ENCODE measurements around the gene PPP1R2C. TPM values are rescaled to one million over a fixed set of nuclear protein-coding genes. Genes with fewer than 3 reads are reported as not detected.

Gene PPP1R2C
- not detected for total RNA-seq

DNA sequence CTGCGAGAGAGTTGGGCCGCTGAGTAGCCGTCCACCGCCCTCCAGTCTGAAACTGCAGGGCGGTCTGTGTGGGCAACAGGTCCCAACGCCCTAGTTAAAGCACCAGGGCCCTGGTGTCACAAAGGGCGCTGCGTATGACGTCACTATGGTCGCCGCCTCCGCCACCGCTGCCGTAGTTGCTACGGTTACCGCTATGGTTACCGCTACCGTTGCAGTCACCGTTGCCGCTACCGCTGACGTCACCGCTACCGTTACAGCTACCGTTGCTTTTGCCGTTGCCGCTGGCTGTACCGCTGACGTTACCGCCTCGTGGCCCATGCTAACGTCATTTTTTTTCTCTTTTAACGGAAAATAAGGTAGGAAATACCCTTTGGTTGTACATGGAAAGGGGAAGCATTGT, at the start of gene PPP1R2C:
PPP1R2C (minus strand) TSS at position 68 of the 400 bp plus-strand sequence. CDS start 84 bp downstream, outside the sequence.
- no peak for DNase-seq

DNA sequence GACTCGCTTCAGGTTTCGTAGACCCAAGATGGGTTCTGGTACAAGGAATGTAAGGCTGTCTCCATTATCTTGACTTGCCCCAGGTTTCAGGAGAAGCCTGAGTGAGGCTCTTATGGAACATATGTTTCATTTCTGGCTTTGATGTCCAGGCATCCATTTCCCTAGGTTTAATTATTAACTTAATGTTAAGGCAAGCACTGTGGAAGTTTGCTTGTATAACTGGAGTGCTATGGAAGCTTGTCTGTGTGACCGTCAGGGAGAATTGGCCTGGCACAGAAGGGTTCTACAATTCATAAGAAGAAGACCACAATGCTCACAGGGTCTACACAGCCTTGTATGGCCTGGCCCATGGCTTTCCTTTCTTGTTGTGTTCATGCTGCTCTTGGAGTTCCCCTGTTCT, 47.2 kb upstream of the PPP1R2C start:
- DNase-seq = no peak

DNA sequence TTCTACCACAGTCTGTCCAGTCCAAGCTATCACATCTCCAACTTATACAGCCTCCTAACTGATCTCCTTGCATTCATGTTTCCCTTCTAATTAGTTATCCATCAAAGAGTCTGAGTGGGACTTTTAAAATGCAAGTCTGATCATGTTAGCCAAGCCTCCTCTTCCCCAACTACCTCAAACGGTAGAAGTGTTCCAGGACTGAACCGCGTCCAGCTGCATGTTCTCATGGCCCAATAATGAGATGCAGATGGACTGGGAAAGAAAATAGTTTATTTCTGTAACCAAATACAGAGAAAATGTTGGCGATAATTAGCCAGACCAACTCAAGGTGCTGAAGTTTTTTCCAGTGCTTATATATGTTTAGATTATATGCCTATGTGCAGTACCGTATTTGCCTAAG, 46.6 kb upstream of the PPP1R2C start:
- no peak for DNase-seq

DNA sequence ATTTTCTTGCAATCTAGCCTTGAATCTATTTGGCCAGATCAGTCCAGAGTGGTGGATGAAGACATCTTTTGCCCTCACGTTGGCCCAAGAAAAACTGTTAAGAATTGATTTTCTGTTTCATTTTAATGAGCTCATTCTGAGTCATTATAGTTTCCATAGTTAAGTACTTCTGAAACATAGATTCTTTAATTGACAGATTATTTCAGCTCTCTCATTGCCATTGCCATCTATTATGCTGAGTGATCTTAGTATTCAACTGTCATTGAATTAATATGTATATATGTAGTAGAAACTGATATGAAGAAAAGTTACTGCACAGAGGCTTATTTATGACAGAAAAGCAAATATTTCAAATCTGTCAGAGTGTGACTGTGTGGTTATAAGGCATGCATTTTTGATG, 45.5 kb upstream of the PPP1R2C start:
- no peak for DNase-seq

DNA sequence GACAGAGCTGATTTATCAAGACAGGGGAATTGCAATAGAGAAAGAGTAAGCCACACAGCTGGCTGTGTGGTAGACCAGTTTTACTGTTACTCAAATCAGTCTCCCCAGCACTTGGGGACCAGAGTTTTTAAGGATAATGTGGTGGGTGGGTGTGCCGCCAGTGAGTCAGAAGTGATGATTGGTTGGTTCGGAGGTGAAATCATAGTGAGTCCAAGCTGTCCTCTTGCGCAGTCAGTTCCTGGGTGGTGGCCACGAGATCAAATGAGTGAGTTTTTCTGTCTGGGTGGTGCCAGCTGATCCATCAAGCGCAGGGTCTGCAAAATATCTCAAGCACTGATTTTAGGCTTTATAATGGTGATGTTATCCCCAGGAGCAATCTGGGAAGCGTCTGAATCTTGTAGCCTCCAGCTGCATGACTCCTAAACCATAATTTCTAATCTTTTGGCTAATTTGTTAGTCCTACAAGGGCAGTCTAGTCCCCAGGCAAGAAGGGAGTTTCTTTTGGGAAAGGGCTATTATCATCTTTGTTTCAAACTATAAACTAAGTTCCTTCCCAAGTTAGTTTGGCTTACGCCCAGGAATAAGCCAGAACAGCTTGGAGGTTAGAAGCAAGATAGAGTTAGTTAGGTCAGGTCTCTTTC, 44.0 kb upstream of the PPP1R2C start:
- DNase-seq = no peak

DNA sequence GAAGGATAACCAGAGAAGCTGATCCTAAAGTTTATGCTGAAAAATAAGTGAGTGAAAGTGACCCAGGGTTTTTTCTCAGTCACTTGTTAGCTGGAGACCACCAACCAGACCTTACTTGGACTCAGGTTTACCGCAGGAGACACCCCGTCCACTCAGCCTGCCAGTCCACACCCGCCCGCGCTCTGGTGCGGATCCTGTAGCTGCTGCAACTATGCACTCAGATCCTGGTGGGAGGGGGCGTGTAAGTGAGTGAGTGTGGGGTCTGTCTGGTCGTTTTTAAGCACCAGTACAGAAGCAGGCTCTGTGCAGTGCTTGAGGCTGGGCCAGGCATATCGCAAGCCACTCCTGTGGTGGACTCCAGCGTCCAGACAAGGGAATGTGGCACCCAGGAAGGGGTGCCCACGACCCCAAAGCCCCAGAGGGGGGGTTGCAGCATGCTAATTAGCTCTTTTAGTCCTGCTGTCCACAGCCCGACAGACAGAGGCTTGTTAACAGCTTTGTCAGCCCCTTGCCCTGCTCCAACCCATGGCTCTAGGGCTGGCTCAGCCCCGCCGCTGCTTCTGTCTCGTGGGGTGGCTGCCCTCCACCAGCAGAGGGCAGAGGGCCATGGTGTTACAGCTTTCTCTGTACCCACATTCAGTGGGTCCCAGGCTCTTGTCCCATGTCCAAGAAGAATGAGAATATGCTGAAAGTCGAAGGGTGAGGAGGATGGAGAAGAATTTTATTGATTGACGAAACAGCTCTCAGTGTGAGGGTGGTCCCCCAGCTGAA, 40.4 kb upstream of the PPP1R2C start:
- DNase-seq = no peak

DNA sequence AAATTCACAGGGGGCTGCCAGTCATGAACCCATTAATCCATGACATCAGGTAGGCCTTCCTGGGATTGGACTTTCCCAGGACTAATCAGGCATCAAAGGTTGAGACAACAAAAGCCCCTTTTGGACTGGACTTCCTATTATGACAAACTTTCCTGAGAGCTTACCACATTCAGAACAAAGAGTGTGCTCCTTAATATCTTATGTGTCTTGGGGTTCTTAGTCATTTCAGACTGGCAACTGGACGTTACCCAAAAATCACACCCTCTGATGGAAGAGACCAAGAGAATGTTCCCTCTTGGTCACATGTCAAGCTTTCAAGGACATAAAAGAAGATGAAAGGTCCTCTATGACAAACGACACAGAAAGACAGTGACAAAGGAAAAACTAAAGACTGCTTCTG, 31.6 kb upstream of the PPP1R2C start:
- no peak for DNase-seq

DNA sequence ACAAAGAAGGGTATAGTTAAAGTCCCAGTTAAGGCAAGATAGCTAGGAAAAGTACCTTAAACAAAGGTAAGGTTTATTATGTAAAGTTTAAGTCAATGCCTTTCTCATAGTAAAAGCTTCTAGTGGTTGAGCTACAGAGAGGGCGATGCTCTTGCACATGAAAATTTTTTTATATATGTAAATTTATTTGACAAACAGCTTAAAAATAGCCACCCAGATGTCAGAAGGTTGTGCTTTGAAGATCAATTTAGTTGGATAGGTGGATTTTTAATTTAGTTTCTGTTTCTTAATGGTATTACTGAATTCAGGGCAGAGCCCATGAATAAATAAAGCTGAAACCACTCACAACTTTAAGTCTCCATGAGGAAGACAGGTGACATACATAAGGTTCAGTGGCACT, 29.4 kb upstream of the PPP1R2C start:
- no peak for DNase-seq

DNA sequence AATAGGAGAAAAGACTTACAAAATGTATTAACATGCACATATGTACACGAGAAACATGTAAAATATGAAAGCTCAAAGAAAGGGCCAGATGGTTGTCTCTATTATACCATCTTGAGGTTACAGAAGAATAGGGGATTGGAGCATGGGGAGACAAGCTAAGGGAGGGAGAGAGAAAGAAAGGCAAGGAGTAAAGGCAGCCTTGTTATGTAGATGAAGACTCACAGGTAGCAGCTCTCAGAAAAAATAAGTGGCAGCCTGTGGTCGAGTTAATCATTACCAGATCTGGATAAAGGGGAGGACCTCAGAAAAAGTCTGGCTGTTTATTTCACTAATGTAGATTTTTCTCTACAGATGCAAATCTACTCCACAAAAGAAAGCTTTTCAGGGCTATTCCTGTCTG, 26.6 kb upstream of the PPP1R2C start:
- no peak for DNase-seq

DNA sequence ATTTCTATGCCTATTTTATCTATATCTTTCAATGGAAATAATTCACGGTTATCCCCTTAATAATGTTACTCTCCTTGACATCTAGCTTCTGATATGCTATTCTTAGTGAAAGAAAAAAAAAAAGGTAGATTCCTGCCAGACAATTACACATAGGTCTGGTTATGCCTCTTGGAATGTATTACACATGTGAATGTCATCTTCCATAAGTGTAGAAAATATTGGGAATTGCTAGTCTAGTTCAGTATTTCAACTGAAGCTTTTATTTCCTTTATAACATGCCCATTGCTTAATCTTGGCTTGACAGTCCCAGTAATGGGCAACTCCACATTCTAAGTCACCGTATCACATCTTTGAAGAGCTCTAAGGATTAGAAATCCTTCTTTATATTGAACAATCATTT, 25.4 kb upstream of the PPP1R2C start:
- DNase-seq = peak; percentile 2

DNA sequence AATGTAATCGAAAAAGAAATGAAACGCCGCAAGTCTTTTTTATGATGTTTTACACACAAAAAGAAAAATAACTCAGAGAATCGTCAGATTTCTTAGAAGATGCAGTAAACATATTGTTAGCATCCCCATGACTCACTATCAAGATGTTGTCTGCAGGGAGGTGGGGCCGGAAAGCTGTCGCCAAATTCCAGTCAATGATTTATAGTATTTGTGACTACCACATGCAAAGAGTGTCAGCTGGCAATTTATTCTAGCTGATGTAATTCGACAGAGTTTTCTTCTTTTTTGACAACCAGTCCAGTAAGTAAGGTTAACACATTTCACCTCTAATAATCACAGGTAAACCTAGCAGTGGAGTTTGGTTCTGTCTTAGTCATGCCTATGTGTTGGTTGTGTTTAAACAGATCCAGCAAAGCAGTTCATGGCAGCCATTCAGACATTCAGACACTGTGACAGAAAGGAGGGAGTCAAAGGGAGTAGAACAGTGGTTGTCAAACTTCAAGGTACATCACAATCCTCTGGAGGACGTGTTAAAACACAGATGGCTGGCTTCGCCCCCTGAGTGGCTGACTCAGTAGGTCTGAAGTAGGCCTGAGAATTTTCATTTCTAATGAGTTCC, 19.8 kb upstream of the PPP1R2C start:
- peak; percentile 59 for DNase-seq

DNA sequence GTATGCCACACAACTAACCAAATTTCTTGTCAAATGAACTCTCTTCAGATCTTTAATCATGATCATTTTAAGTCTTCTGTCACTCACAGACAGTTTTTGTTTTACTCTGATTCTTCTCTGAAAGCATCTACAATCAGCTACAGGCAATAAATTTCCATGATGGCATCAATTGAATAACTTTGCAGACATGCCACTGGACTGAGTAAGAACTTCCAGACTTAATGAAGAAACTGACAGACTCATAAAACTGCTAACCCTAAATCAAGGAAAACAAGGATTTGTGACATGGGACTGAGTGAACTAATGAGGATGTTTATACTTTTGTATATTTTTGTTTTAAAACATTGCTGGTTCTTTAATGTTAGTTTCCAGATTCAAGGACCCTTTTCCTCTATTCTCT, 5.5 kb upstream of the PPP1R2C start:
- DNase-seq = no peak

DNA sequence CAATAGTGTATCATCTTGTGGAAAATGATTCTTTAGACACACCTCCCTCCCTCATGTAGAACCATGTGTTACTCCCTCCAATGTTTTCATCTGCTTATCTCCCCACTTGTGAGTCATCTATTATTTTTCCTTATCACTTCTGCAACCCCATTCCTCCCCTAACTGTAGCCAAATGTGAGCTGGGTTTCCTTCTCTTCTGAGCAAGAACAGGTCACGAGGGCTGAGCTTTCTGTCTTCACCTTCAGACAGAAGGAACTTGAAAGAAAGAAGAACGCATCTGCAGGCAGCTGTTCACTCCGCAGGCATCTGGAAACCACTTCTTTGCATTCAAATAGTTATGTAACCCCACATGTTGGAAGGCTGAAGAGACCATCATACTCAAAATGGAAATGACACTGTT, 1.8 kb downstream of the PPP1R2C start:
- no peak for DNase-seq

DNA sequence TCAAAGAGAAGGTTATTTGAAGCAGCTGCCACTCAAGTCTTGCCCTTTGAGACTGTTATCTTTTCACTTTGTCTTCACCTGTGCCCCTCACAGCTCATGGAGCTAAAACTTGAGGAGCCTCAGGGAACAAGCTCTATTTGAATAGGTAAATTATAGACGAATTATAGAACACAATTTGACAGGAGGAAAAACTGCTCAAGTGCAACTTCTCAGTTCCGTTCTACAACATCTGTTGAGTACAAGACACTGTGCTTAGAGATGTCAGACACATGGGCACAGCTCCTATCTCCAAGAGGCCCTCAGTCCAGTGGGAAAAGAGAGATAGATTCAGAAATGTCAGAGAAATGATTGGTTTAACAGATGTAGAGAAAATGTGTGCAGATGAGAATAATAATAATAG, 5.1 kb downstream of the PPP1R2C start:
- no peak for DNase-seq

DNA sequence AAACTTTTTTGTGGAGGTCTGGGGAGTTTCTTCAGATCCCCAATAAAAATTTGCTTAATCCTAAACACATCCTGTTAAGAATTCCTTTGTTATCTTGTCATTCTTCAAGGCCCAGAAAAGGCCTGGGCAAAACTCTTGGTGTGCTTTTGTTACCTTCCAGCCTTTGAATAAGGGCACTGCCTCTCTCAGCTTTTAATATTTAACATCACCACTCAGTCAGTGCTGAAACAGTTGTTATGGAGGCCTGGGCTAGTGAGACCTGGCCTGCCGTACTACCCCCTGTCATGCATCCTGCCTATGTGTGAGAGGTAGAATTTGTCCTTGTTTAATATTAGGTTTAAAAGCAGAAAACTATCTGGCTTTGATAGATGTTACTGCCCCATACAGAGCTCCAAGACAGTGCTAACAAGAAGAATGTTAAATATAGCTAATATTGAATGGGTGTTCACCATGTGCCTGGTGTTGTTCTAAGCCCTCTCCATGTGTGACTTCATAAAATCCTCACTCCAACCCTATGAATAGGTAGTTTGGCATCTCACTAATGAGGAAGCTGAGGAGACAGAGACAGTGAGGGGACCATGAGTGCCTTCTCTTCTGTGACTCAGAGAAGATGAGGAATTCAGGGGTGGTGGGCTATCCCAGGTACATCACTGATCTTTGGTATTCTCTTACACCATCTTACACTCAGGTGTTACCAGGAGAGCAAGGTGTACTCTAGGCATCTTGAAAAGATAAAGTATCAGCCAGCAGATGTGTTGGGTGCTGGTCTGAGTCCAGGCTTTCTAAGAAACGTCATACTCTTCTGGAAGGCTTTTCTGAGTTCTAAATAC, 6.2 kb downstream of the PPP1R2C start:
- no peak for DNase-seq

DNA sequence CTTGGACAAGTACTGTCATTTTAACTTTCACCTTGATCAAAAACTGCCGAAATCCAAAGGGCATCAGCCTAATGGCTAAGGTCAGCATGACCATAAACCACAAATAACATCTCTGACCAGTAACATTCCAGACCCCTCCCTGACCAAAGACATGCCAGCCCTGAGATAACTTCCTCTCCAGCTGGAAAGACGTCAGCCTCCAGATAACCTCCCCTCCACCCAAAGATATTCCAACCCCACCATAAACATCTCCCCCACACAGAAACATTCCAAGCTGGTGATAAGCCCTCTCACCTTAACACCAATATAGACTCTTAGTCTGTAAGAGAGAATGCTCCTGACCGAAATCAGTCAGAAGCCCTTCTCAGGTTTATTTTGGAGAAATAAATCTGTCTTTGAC, 7.4 kb downstream of the PPP1R2C start:
- DNase-seq = no peak

DNA sequence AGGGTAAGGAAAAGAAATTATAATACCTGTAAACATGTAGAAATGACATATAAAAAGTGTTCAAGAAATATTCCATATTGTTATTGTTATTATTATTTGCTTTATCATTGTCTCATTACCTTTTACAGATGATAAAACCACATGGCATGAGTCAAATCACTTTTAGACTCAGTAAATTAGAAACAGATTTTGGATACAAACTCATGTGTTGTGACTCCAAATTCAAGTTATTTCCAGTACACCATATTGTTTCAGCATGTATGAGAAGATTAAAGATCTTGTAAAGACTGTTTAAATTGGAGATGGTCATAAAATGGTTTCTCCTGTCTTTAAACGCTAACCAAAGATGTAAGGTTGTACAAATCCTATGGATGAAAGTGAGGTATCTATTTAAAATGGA, 18.1 kb downstream of the PPP1R2C start:
- peak; percentile 2 for DNase-seq

DNA sequence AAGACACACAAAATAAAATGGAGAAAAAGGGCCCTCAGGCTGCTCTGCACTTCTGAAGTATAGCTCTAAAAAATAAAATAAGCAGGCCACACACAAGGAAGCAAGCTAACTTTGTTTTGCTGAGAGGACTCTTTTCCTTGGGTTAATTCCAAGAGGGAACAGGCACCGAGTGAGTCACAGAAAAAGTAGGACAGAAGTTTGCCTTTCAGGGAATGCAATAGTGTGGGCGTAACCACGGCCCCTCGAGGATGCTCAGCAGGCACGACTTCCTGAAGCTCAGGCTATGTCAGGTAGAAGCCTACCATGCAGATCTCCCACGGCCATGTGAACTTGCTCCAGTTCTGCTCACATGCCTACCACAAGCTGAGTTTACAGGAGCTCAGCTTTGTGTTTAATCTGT, 22.1 kb downstream of the PPP1R2C start:
- no peak for DNase-seq

DNA sequence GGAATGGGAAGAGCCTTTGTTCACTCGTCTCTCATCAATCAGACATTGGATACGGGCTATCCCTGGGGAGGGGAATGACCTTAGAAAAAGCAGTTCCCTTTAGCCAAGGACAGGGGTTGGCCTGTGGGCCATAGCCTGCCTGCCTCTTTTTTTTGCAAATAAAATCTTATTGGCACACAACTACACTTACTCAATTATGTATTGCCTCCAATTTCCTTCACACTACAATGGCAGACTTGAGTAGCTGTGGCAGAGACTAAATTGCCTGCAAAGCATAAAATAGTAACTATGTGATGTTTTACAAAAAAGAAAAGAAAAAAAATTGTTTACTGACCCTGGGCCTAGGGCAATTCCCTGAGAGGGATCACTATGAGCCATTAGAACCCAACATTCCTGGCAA, 23.4 kb downstream of the PPP1R2C start:
- no peak for DNase-seq

DNA sequence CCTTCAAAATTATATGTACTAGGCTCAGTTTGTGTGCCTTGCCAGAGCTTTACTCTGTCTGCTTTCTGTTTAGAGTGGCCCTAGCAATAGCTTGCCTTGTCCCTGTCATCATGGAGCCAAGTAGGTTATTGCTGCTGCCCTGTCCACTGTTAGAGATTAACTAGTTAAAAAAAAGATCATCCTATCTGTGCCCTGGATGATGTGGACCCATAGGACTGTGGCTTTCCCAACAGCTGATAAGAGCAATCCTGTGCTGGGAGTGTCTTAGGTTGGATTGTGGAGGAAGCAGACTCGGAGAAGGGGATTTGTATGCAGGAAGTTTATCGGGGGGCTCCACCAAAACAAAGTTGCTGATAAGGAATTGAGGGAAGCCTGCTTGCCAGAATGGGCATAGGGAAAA, 23.8 kb downstream of the PPP1R2C start:
- DNase-seq = no peak

DNA sequence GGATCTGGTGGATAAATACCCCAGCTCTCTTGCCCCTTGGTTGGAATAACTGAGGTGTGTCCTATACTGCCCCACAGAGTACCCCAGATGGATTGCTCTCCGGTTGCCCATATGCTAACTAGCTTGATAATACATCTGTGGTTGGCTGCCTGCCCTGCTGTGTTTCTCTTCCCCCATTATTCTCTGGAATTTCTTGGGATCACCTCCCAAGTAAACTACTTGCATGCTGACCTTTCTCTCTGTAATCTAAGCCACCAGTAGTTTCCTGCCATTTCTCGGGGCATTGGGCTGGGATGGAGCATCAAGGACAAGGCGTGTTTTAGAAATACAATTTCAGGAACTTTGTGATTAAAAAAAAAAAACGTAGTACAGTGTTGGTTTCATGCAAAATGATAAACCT, 25.2 kb downstream of the PPP1R2C start:
- no peak for DNase-seq

DNA sequence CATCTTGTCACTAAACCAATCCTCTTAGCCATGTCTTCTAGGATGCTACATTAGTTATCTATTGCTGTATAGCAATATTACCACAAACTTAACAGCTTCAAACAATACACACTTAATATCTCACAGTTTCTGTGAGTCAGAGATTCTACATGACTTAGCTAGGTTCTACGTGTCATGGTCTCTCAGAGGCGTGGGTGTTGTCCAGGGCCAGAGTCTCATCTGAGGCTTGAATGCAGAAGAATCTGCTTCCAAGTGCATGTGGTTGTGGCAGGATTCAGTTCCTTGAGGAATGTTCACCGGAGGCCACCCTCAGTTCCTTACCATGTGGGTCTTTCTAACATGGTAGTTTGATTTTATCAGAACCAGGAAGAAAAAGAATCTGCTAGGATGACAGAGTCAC, 26.4 kb downstream of the PPP1R2C start:
- DNase-seq = no peak

Data from skin of body (tissue), 2 donors.